Astrocyte (in vitro differentiated cells and primary cell): ENCODE data around the gene PTPN6. TPM values are rescaled to one million over a fixed set of nuclear protein-coding genes. Genes with fewer than 3 reads are reported as not detected.
A peak's percentile ranks its signal among the peaks of the same experiment; 100 is the strongest.

Source experiments
- DNase-seq: peaks from one replicate; pipeline ENCODE4 v3.0.0-alpha.2; 2010; ENCODE audit warnings: low read depth
- FAIRE-seq: peaks from 2 replicates; lab custom pipeline; 2011; peaks lifted over from hg19 to GRCh38; lab: Jason Lieb, UNC
- H2AFZ ChIP-seq: 2 replicates; pipeline ENCODE4 v1.6.0; 2012; ENCODE audit warnings: low read depth, low read length, inconsistent platforms
- H3K27ac ChIP-seq: 2 replicates; pipeline ENCODE4 v1.5.1; 2011; ENCODE audit warnings: low read depth, low read length, inconsistent platforms
- H3K27me3 ChIP-seq: 2 replicates; pipeline ENCODE4 v1.6.0; 2011; ENCODE audit warnings: low read length, inconsistent platforms; ENCODE audit not compliant: insufficient read depth
- H3K36me3 ChIP-seq: 2 replicates; pipeline ENCODE4 v1.5.1; 2011; ENCODE audit warnings: low read length, inconsistent platforms; ENCODE audit not compliant: insufficient read depth
- H3K4me1 ChIP-seq: 2 replicates; pipeline ENCODE4 v1.5.1; 2011; ENCODE audit warnings: low read length, inconsistent platforms; ENCODE audit not compliant: insufficient read depth
- H3K4me2 ChIP-seq: 2 replicates; pipeline ENCODE4 v1.6.0; 2012; ENCODE audit warnings: low read length, inconsistent platforms
- H3K4me3 ChIP-seq: 2 replicates; pipeline ENCODE4 v1.5.1; 2011; ENCODE audit warnings: low read depth, mild to moderate bottlenecking, low read length, inconsistent platforms; ENCODE audit not compliant: insufficient read depth
- H3K79me2 ChIP-seq: 2 replicates; pipeline ENCODE4 v1.6.0; 2012; ENCODE audit warnings: mild to moderate bottlenecking, low read length, inconsistent platforms; ENCODE audit not compliant: insufficient read depth
- H3K9ac ChIP-seq: 2 replicates; pipeline ENCODE4 v1.6.0; 2012; ENCODE audit warnings: mild to moderate bottlenecking, low read length, inconsistent platforms
- H3K9me3 ChIP-seq: 2 replicates; pipeline ENCODE4 v1.5.1; 2012; ENCODE audit warnings: low read depth, mild to moderate bottlenecking, low read length, inconsistent platforms; ENCODE audit not compliant: insufficient read depth
- H4K20me1 ChIP-seq: 2 replicates; pipeline ENCODE4 v1.6.0; 2012; ENCODE audit warnings: low read length, inconsistent platforms; ENCODE audit not compliant: insufficient read depth
- H3K27ac Mint-ChIP-seq: one replicate; pipeline ENCODE4 v1.8.0; 2021; ENCODE audit warnings: mild to moderate bottlenecking, mixed read lengths; ENCODE audit not compliant: unreplicated experiment
- H3K27me3 Mint-ChIP-seq: one replicate; pipeline ENCODE4 v1.8.0; 2021; ENCODE audit warnings: low read depth, mixed read lengths; ENCODE audit not compliant: unreplicated experiment
- H3K36me3 Mint-ChIP-seq: one replicate; pipeline ENCODE4 v1.8.0; 2021; ENCODE audit warnings: low read depth, mixed read lengths; ENCODE audit not compliant: unreplicated experiment
- H3K4me1 Mint-ChIP-seq: one replicate; pipeline ENCODE4 v1.8.0; 2021; ENCODE audit warnings: low read depth, mixed read lengths; ENCODE audit not compliant: unreplicated experiment
- H3K4me3 Mint-ChIP-seq: one replicate; pipeline ENCODE4 v1.8.0; 2021; ENCODE audit warnings: mild to moderate bottlenecking, moderate library complexity, mixed read lengths; ENCODE audit not compliant: unreplicated experiment
- H3K9me3 Mint-ChIP-seq: one replicate; pipeline ENCODE4 v1.8.0; 2021; ENCODE audit warnings: mild to moderate bottlenecking, mixed read lengths; ENCODE audit not compliant: unreplicated experiment
- CTCF ChIP-seq: IDR thresholded peaks from 2 replicates; pipeline ENCODE4 v1.5.1; 2011; ENCODE audit warnings: low read depth, mild to moderate bottlenecking, inconsistent platforms, low read length, moderate library complexity; ENCODE audit not compliant: insufficient read depth
- EZH2 ChIP-seq: IDR thresholded peaks from 2 replicates; pipeline ENCODE4 v1.6.1; 2012; ENCODE audit warnings: mild to moderate bottlenecking, low read length, inconsistent platforms; ENCODE audit not compliant: insufficient read depth
- total RNA-seq: library from RNA; stranded (reverse); gene quantifications from 2 replicates; pipeline ENCODE4 v1.2.1, GENCODE V29; 2021

PTPN6 gene
- total RNA-seq, 1 donor from 2014 or later = 8.9 TPM

- peak overlapping the region; percentile 40 for H3K4me3 Mint-ChIP-seq
- H3K36me3 ChIP-seq = peaks cover 2% of the 10 kb centered on the region
- peaks cover 20% of the 10 kb centered on the region for H3K4me1 Mint-ChIP-seq
- H3K4me2 ChIP-seq = peak overlapping the region; percentile 53
- no peak overlapping the region for H3K9ac ChIP-seq
- peaks cover 2% of the 10 kb centered on the region for H3K27me3 Mint-ChIP-seq
- no peaks in the 10 kb centered on the region for H3K79me2 ChIP-seq
- H3K4me3 ChIP-seq = no peak overlapping the region
- TF ChIP-seq CTCF = no peak
- no peak for TF ChIP-seq EZH2
- FAIRE-seq (no peak), DNase-seq (peak; percentile 57)
- H4K20me1 ChIP-seq = no peaks in the 10 kb centered on the region
- H3K27me3 ChIP-seq = no peaks in the 10 kb centered on the region
- no peaks in the 10 kb centered on the region for H3K9me3 Mint-ChIP-seq
- H3K27ac ChIP-seq = peak overlapping the region; percentile 19
- H3K4me1 ChIP-seq = peaks cover 25% of the 10 kb centered on the region
- H2AFZ ChIP-seq = no peak overlapping the region
- no peaks in the 10 kb centered on the region for H3K9me3 ChIP-seq
- H3K27ac Mint-ChIP-seq = no peak overlapping the region
- H3K36me3 Mint-ChIP-seq = peaks cover 16% of the 10 kb centered on the region
Measured at GRCh38 chr12:6917491-6918231, 33.5 kb upstream of the PTPN6 start.

GRCh38 chr12:6919588-6919987, 31.6 kb upstream of the PTPN6 start:
- H3K4me1 ChIP-seq = peaks cover 24% of the 10 kb centered on the region
- peaks cover 16% of the 10 kb centered on the region for H3K36me3 Mint-ChIP-seq
- H3K4me3 ChIP-seq = no peak overlapping the region
- H3K27me3 ChIP-seq = no peaks in the 10 kb centered on the region
- no peaks in the 10 kb centered on the region for H3K27me3 Mint-ChIP-seq
- no peak overlapping the region for H3K27ac Mint-ChIP-seq
- no peak overlapping the region for H3K27ac ChIP-seq
- peak overlapping the region; percentile 6 for H3K4me3 Mint-ChIP-seq
- H4K20me1 ChIP-seq = no peaks in the 10 kb centered on the region
- no peak overlapping the region for H2AFZ ChIP-seq
- TF ChIP-seq CTCF (no peak), EZH2 (no peak)
- no peaks in the 10 kb centered on the region for H3K9me3 ChIP-seq
- no peaks in the 10 kb centered on the region for H3K79me2 ChIP-seq
- peaks cover 2% of the 10 kb centered on the region for H3K36me3 ChIP-seq
- H3K4me1 Mint-ChIP-seq = peaks cover 22% of the 10 kb centered on the region
- H3K4me2 ChIP-seq = no peak overlapping the region
- FAIRE-seq = no peak
- no peak for DNase-seq
- H3K9me3 Mint-ChIP-seq = no peaks in the 10 kb centered on the region
- H3K9ac ChIP-seq = no peak overlapping the region

GRCh38 chr12:6921539-6921938, 29.6 kb upstream of the PTPN6 start:
- TF ChIP-seq CTCF (no peak), EZH2 (no peak)
- Mint-ChIP-seq H3K27ac (no peak overlapping the region), H3K36me3 (peaks cover 16% of the 10 kb centered on the region), H3K27me3 (no peaks in the 10 kb centered on the region), H3K9me3 (no peaks in the 10 kb centered on the region), H3K4me3 (peak overlapping the region; percentile 8), H3K4me1 (peaks cover 39% of the 10 kb centered on the region)
- no peak overlapping the region for H3K9ac ChIP-seq
- H4K20me1 ChIP-seq = no peaks in the 10 kb centered on the region
- peaks cover under 1% of the 10 kb centered on the region for H3K79me2 ChIP-seq
- no peak overlapping the region for H3K4me2 ChIP-seq
- no peaks in the 10 kb centered on the region for H3K9me3 ChIP-seq
- H3K4me1 ChIP-seq = peaks cover 36% of the 10 kb centered on the region
- H3K27me3 ChIP-seq = no peaks in the 10 kb centered on the region
- H2AFZ ChIP-seq = no peak overlapping the region
- no peak overlapping the region for H3K27ac ChIP-seq
- DNase-seq (no peak), FAIRE-seq (no peak)
- H3K36me3 ChIP-seq = peaks cover 2% of the 10 kb centered on the region
- H3K4me3 ChIP-seq = no peak overlapping the region
